GM21723 (cell line): Measurements from ENCODE around the gene SMIM5.
A peak's percentile ranks its signal among the peaks of the same experiment; 100 is the strongest.
"Not testable (repeated sequence)": the region's sequence is repeated elsewhere in the genome, so short reads cannot be mapped to it uniquely, and the experiment has no call there.

Source experiments
- ATAC-seq: cut with Tn5 transposase; IDR thresholded peaks from one replicate; pipeline ENCODE4 v1.9.1; 2021; ENCODE audit warnings: mild to moderate bottlenecking, moderate library complexity; ENCODE audit not compliant: unreplicated experiment

Gene SMIM5, protein sequence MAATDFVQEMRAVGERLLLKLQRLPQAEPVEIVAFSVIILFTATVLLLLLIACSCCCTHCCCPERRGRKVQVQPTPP

DNA sequence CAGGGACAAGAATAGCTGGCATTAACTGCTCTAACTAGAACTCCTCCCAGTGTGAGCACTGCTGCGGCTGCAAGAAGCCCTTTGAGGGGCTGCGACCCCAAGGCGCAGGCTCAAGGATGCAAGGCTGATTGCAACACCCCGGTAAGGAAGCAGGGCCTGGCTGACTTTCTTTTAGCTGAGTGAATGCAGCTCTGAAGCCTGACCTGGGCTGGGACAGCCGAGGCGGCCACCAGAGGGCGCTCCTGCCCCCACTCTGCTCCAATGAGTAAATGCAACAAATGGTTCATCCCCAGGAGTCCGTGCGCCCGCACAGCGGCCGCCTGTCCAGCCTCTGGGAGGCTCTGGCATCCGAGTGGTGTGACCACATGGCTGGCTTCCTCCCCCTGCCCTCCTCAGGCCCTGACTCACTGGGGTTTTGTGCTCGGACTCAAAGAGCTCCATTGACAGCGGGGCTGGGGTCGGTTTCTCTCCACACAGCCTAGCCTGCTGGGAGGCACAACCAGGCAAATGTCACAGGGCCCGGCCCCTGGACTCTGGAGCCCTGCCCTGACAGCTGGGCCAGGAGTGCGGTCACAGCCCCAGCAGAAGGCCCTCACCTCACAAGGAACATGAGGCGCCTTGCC, at the start of gene SMIM5:
Gene SMIM5 (plus strand): TSS at position 572 of the 623 bp plus-strand sequence. CDS start 6,768 bp downstream, outside the sequence.
- no peak for ATAC-seq

GRCh38 chr17:75584849-75585175, 48.4 kb upstream of the SMIM5 start:
- no peak for ATAC-seq

- no peak for ATAC-seq
Measured at GRCh38 chr17:75587675-75588595, 45.3 kb upstream of the SMIM5 start, which contains the start of gene MYO15B. Gene MYO15B, plus strand, starts transcription at chr17:75587800. Its CDS starts 258 bp downstream, at chr17:75588058.

GRCh38 chr17:75588596-75589011, 44.6 kb upstream of the SMIM5 start:
- peak; percentile 11 for ATAC-seq

GRCh38 chr17:75589012-75589918, 44.0 kb upstream of the SMIM5 start:
- ATAC-seq = peak; percentile 77

GRCh38 chr17:75589919-75590303, 43.3 kb upstream of the SMIM5 start:
- ATAC-seq = no peak

GRCh38 chr17:75590314-75590761, 42.9 kb upstream of the SMIM5 start:
- no peak for ATAC-seq

- ATAC-seq = no peak
Measured at GRCh38 chr17:75590849-75591721, 42.1 kb upstream of the SMIM5 start.

DNA sequence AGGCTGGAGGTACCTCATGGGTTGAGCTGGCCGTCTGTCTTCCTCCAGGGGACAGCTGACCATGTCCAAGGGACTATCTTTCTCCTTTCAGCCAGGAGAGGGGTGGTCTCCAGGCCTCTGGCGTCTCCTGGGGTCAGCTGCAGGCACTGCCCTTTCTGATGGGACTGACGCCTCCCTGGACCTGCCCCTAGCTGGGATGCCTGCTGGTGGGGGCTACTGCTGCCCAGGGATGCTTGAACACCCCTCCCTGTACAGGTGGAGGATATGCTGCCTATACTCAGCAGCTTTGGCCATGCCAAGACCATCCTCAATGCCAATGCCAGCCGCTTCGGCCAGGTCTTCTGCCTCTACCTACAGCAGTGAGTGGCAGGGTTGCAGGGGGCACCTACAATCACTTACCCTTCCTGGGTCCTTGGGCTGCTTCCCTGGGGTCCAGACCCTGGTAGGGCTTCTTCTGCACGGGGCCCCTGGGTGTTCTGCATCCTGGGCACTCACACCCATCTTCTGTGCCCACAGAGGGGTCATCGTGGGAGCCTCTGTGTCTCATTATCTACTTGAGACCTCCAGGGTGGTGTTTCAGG, 41.4 kb upstream of the SMIM5 start:
- no peak for ATAC-seq

GRCh38 chr17:75592348-75593020, 40.8 kb upstream of the SMIM5 start:
- no peak for ATAC-seq

GRCh38 chr17:75593430-75593829, 39.8 kb upstream of the SMIM5 start:
- ATAC-seq = not testable (repeated sequence)

- no peak for ATAC-seq
Measured at GRCh38 chr17:75594499-75595283, 38.5 kb upstream of the SMIM5 start.

- ATAC-seq = no peak
Measured at GRCh38 chr17:75595284-75595919, 37.8 kb upstream of the SMIM5 start.

- ATAC-seq = no peak
Measured at GRCh38 chr17:75595920-75596313, 37.3 kb upstream of the SMIM5 start.

GRCh38 chr17:75596320-75597087, 36.7 kb upstream of the SMIM5 start:
- no peak for ATAC-seq

GRCh38 chr17:75601057-75601987, 31.9 kb upstream of the SMIM5 start:
- no peak for ATAC-seq
